Activated CD8-positive, alpha-beta memory T cell treated with anti-CD3 and anti-CD28 coated beads, Interleukin-2, amount 50 U/mL, for 4 hours (primary cell): ENCODE measurements around the gene LRRC53.

Experiments used
- DNase-seq: peaks from one replicate; pipeline ENCODE4 v3.0.0-alpha.2; 2020

Gene LRRC53, protein sequence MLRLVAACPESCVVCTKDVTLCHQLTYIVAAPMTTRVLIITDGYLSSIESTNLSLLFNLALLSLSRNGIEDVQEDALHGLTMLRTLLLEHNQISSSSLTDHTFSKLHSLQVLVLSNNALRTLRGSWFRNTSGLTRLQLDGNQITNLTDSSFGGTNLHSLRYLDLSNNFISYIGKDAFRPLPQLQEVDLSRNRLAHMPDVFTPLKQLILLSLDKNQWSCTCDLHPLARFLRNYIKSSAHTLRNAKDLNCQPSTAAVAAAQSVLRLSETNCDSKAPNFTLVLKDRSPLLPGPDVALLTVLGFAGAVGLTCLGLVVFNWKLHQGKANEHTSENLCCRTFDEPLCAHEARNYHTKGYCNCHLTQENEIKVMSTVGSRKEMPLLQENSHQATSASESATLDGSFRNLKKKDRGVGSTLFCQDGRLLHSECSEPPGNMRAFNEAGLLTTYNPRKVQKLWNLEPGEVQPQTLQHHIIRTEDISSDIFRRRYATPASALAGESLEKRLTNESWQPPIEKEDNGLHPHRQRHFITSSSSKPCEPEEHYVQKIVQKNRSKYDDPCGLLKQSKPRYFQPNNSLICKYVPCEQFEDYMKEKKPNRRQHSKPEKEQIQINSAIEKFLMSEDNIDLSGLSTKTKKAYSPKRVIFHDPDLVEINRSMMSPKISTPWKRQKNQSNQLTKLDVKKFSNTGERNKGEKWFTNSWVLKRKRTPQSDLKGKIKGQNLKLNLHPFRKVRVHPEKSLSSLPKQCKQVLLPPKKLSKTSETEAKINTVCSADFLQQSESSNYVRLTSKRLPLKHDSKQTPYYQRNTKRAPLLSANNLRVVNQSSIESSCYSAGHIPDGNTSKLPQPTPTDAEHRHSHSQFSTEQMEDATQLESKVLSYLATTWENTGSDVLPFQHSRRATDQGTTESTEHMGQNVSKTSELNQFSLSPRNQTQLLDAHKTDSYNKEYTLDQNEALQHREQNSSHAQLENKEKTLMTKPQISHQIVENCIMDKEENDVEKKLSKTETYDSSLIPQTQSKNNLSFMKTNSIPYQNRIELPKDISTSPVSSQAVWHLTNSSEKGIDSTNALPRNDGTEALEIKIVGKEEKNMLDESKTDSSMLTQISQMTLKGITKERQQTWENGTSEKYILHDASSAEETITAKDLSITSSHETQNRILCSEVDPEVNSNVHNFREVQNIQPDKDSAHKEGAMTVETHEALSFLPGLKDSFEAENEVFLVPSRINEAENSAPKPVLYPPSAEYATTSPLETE

DNA sequence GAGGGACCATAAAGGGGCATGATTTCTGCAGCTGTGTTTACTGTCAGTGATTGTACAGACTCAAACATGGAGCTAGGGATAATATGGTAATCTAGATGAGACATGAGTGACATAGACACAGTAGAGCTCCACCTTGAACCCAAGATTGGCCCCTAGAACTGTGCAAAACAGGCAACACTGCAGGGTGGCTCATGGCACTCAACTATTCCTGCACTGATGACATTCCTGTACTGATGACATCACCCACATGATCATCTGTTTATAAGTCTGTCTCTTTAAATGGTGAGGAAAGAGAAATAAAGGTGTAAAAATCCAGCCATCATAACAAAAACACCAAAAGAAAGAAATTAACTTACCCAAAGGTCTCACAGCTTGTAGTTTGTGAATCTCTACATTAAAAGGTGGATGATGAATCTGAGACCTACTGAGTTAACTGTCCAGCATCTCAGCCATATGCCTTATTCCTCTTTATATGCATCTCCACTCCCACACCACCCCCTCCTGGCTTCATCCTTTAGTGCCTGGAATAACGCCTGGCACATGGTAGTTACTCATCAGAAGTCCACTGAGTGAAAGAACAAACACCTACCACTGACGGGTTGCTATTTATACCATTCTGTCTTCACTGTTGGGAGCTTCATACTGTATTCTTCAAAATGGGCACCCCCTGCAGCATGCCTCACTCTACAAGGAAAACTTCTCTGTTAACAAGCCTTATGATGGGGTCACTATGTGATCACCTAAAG, at the start of gene LRRC53:
Gene LRRC53 (minus strand): TSS at position 442 of the 746 bp plus-strand sequence. CDS start 29,262 bp downstream, outside the sequence.
- DNase-seq: no peak

DNA sequence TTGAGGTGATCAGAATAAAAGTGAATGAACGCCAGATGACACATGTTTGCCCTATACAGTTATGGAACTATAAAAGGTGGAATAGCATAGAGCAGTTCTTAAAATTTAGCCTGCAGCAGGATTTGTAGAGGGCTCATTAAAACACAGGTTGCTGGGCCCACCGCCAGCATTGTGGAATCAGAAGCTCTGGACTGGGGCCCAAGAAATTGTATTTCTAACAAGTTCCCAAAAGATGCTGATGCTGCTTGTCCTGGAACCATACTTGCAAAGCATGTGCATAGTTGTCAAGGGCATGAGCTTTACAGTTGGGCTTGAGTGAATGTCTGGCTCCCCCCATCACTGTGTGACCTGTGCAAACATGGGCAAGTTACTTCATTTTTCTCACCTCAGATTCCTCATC, 37.5 kb upstream of the LRRC53 start:
- no peak for DNase-seq

DNA sequence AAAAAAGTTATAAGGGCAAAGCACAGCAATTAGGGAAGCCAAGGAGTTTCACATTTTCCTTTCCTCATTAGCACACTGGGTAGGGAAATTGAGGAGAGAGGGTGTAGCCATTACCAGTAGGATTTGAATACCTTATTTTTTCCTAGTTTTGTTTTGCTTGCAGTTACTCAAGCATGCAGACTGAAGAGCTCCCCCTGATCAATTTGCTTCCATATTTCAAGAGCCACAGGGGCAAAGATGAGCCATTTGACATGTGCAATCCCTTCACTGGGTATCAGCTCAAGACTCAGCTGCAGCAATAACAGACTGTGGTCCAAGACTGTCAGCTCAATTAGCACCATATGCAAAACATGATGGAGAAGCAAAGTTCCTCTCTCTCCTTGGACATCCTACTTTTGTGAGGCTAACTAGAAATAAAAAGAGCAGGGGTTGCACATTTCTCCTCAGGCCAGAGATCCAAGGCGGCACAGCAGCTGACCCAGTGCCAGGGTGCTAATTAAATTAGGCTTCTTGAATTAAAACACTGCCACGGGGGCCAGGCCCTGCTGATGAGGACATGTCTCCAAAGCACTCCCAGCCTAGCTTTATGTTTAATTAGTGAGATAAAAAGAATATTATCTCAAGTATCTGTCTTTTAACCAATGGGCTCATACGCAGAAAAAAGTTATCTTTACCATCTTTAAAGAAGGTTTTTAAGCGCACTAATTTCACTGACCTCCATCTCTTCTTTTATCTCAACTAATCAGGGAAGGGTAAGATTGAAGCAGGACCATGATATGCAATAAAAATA, 36.7 kb upstream of the LRRC53 start:
- DNase-seq: no peak

DNA sequence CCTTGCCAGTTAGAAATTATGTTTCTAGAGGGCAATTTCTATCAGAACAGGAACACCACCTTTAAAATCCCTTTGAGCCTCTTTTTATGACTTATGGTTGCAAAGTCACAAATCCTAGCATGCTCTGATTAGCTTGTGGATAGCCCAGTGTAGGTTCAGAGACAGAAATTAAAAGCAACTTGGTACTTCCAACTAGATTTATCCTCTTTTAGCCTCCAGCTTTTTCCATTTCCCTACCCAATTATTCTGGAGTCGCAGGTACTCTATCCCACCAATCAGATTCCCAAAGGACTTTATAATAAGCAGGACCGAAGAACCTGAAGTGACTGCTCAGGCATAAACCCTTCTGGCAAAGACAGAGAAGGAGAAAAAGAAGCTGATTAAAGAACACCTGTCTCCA, 33.4 kb upstream of the LRRC53 start:
- DNase-seq: no peak

DNA sequence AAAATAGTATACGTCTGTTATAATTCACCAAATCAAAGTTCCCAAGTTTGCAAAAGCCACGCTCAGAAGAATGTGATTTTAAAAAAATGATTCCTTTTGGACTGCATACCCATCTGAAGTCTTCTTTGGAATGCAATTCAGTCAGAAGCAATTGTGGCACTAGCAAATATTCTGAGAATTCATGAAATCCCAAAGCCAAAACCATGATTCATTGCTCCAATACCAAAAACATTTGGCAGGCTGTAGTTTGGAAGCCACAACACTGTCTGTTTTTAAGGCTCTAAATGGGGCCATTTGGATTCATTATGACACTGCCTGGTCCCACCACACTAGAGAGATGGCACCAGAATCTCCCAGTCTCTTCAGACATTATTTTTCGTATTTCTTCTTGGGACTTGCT, 21.8 kb upstream of the LRRC53 start:
- DNase-seq: no peak

DNA sequence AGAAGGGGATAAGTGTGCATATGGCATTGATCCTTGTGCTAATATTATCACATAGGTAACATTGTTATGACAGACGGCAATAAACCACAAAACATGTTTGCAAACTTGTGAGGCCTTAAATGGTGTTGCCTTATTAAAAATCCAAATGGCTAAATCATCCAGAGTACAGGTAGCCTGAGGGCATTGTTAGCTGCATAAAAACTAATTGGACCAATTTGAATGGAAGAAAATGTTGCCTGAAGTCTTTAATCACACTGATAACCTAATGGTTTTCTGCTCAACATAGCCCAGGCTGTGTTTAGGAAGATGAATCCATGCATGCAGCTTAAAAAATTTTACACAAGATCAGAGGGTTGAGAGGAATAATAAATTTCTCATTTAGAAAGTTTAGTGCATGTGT, 19.4 kb upstream of the LRRC53 start:
- no peak for DNase-seq

DNA sequence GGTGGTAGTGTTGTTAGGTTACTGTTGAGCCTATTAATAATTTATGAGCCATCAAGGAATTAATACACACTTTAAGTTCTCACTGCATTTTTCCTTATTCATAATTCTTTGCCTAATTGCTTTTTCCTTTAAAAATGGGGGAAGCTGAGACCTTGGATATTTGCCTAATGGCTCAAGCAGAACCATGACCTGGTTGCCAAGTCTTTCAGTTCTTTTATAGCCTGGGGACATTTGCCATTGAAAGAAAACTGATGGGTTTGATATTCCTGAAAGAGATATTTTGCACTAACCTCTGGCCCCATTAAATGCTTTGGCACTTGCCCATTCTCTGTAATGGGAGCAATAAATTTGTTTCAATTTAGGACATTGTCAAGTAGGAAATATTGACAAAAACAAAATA, 18.5 kb upstream of the LRRC53 start:
- no peak for DNase-seq

DNA sequence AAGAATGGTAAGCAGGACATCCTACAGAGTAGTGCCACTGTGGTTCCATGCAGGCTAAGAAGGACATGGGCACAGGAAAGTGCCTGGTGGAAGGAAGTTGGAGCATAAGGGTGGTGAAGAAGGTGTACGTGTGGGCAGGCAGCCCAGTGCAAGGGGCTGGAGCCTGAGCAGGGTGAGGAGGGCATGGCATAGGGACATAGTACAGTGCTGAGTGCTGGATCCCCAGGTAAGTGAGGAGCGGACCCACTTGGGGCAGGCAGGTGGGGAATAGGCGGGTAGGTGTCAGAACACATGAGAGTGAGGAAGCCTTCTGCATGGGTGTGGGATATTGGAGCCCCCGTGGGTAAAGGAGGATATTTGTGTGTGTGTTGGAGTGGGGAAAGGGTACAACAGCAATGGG, 15.7 kb upstream of the LRRC53 start:
- DNase-seq: no peak

DNA sequence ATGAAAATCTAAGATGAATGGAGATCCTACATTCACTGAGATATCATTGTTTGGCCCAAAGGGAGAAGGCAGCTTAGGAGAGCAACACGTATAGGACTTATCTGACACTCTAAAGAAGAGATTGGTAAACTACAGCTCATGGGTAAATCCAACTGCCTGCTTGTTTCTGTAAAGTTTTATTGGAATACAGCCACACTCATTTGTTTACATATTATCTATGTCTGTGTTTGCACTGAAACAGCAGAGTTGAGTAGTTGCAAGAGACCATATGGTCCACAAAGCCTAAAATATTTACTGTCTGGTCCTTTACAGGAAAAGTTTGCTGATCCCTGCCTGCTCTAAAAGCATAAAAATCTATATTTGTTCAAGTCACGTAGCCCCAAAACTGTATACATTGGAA, 14.3 kb upstream of the LRRC53 start:
- no peak for DNase-seq

DNA sequence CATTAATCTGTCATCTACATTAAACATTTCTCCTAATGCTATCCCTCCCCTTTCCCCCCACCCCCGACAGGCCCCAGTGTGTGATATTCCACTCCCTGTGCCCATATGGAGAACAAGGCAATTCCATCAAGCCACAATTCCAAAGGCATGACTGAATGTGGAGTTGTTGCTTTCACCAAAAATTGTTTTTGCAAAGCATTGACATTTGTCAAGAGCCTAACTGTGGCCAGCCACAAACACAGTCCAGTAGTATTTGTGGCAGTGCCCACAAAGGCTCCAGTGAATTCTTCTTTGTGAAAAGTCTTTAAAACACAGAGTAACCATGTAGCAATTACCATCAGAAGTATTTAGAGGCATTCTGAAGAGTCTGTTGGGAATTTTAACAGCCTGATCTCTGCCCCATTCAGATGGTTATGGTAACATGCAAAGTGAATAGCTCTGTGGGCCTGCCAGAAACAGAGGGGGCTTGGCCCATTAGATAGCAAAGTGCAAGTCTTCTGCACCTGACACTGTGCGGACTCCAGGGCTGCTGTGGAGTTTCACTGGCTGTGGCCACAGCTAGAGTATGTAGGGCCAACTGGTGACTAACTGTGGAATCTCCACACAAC, 11.6 kb upstream of the LRRC53 start:
- DNase-seq: no peak

DNA sequence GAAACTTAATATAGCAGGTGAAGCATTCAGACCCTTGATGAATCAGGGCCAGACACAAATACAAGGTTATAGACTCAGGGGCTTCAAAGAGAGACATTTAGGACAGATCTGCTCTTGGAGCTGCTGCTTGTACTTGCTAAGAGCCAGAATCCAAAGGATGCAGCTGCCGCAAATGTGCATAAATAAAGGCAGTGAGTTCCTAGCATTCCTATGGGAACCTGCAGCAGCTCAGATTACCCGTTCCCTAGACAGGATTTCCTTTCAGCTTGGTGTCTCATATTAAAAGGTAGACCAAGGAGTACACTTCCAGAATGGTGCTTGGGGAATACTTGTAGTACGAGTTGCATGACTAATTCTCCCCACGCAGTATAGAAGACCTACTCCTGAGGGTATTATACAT, 9.7 kb upstream of the LRRC53 start:
- no peak for DNase-seq

DNA sequence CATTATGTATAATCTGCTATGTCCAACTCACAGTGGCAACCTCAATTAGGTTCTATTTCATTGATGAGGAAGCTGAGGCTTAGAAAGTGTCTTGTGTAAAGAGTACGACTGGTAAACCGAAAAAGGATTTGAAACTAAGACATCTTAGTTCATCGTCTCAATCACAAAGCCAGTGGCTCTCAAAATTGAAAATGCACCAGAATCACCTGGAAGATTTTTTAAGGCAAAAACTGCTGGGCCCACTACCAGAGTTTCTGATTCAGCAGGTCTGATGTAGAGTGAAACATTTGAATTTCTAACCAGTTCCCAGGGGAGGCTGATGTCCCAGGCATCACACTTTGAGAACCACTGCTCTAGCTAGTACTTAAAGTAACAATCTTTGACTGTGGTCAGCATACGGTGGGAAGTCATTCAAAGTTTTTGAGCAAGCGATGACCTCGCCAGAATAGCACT, 5.2 kb upstream of the LRRC53 start:
- DNase-seq: no peak

DNA sequence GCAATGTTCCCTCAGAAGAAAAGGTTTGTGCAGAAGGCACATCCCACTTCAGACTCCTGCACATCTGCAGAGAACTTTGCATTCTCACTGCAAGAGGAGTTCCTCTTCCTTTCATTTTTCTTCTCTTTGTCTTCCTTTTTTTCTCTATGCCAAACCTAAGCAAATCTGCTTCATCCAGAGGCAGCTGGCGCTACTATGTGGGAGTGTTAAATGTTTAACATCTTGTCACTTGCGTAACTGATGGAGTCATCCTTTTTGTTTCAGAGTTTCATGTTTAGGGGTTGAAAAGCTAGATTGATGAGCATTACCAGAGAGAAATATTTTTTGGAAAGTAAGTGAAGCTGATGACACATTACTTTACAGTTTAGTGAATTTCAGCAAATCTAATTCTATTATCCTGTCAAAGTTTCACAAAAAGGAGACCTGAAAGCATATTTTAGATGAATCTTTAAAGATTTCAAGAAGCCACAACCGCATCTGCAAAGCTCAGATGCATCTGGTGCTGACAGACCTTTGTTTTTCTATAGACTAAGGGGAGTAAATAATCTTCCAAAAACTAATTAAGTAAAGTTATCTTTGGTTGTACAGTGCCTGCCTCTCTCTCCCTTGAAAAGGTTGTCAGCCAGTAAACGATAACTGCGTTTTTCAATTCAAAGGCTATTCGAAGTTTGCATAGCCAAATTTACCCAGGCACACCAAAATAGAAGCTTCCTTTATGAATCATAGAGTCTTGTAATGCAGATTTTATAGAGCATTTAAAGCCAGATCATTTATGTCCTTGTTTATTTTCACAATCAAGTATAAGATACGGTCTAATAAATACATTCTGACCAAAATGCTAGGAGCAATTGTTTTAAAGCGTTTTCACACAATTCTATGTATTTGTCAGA, 1.2 kb upstream of the LRRC53 start:
- no peak for DNase-seq

DNA sequence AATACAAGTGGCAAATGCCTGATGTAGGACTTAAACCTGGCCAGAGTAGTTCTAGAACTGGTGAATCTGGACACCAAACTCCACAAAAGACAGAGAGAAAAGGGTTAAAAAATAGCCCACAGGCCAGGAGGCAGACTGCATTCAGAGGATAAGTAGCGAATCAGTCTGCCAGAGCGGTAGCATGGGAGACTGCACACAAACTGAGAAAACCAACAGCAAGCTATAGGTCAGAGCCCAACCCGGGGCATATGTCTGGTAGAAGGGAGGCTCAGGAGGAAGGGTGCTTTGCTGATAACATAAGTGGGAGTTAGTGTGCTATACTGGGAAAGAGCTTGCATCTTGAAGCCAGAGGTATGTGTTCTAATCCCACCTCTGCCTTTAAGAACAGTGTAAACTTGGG, 4.0 kb downstream of the LRRC53 start:
- no peak for DNase-seq

DNA sequence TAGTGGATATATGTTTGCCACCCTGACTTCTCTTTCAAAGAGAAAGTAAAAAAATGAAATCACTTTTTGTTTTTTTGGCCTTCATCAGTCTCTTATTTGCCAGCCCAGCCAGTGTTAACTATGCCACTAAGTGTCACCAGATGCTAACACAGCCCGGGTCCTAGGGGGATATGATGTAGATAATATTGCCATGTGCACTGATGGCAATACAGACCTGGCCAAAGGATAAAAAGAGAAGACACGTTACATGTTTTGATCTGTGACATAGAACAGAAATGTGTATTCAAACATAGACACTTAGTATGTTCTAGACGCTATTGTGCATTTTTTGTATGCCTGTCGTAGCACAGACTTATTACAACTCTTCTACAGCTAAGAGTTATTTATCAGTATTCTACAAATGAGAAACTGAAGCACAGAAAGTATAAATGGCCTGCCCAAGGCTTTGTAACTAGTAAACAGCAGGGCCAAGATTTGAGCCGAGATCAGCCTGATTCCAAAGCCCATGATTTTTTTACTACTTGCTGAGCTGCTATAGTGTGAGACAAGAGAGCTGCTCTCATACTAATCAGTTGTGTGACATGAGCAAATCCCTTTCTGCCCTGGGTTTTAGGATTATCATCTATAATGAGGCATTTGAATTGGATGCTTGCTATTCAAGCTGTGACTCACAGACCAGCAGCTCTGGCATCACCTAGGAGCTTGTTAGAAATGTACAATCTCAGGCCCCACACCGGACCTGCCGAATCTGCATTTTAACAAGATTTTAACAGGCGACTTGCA, 6.3 kb downstream of the LRRC53 start:
- no peak for DNase-seq

DNA sequence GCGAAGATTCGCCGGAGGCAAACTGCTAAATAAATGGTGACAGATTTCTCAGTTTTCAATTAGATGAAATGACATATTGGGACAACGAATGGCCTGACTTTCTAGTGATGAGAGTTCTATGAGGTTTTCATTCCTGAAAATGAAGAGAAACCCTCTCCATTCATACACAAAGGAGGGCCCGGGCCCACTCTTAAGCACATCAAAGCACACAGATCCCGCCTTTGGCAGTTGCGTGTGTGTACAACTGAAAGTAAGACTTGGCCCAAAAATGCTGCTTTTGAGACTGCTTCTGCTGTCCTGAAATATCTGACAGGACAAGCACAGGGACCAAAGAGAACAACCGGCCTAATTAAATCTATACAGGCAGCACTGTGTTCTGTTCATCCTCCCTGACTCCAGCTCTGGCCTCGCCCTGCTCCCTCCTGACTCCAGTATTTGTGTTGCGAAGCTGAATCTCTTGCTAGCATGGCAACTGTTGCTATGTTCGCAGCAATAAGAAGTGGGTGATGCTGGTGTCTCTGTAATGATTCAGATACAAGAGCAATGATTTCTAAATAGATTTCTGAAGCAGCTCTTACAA, 7.4 kb downstream of the LRRC53 start:
- DNase-seq: no peak

DNA sequence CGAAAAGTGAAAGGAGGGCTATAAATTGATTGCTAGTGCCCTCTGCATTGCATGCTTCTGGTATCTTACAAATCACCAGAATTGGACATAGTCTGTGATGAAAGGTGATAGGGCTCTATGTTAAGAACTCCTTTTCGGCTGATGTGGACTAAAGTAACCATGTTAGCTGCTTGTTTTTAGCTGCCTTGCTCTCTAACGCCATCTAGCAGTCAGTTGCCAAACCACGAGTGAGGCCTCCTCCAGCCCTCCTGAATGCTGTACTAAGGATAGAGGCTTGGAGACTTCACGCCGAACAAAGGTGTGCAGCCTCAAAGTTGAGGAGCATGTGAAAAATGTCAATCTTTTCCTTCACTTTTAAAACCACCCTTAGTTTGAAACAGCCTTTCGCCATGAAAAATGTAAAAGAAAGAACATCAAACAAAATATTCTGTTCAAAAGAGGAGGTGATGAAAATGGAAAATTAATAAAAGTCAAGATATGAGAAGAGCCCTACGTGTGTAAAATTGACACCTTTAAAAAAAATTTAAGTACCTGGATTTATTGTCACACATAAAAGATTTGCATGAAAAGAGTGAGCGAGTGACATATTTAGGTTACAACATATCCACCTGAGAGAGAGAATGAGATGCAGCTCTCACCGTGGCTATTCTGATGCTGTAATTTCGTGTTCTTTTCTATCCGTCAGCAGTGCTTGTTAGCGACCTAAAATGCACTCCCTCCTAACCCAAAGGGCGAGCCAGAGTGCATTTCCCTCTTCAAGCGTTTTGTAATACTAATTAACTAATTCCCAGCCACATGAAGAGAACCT, 8.1 kb downstream of the LRRC53 start:
- DNase-seq: peak; percentile 22

DNA sequence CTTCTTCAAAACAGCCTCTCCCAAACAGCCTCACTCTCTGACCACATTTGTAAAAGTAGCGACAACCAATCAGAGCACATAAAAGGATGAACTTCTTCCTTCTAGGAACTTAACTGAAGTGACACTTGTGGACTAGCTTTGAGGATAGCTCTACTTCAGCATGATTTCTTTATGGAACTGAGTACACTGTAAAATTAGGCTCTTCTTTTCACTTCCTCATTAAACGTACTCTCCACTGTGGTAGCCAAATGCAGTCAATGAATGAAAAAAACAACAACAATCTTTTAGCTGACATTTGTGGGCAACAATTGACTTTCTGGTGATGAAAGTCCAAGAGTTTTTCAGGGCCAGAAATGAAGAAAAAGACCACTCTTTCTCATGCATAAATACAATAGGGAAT, 9.6 kb downstream of the LRRC53 start:
- no peak for DNase-seq
